Stimulated activated CD8-positive, alpha-beta memory T cell treated with anti-CD3 and anti-CD28 coated beads, Interleukin-2, amount 100 ng/mL, for 48 hours (primary cell): ENCODE measurements around the gene BORCS5.
"Not testable (repeated sequence)": the region's sequence is repeated elsewhere in the genome, so short reads cannot be mapped to it uniquely, and the experiment has no call there.

Experiments used
- DNase-seq, 2 donors: peaks; one replicate each; pipeline ENCODE4 v3.0.0-alpha.2; 2020; ENCODE audit warnings: low read depth in 2 of 2

BORCS5 gene

DNA sequence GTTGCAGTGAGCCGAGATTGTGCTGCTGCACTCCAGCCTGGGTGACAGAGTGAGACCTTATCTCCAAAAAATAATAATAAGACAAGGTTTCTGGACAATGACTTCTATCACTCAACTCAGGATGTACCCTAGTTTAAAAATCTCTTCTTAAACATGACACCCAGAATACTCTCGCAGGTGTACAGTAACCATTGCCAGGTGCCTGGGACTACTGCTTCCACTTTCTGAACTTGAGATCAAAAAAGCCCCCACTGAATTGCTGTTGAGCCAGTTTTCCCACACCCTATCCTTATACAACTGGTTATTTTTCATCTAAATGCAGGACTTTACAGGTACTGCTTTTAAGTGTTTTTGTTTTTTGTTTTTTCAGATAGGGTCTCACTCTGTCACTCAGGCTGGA lies 36.3 kb downstream of the BORCS5 start:
- no peak for DNase-seq

DNA sequence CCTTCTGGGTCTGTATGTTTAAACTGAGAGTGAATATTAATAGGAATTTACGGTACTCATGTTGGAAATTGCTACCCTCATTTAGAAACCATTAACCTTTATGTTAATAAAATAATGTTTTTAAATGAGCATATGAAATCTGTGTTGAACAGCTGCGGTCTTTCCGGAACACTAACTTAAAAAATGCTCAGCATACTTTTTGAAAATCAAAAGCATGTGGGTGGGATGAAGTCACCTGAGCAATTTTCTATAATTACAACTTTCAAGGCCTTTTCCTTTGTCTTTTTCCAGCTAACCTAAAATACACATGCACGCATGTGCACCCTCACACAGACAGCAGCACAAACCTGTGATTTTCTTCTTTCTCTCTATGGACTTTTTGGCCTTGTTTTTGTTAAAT lies 39.8 kb downstream of the BORCS5 start:
- DNase-seq: no peak

DNA sequence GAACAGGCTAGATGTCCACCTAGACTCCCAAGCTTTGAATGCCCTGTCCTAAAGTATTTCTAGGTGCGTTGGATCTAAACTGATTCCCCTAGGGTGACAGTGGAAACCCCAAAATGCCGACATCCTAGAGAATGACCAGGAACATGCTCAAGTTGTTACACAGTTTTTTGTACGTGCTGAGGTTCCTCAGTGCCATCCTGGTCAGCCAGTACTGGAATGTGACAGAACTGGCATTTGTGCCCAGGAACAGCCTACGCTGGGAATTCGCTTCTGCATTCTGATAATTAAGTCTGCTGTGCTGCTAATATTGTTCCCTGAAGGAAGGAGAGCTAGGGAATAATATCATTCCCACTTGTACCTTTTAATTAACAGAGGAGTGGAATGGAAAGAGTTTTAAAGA lies 40.3 kb downstream of the BORCS5 start:
- DNase-seq: no peak

DNA sequence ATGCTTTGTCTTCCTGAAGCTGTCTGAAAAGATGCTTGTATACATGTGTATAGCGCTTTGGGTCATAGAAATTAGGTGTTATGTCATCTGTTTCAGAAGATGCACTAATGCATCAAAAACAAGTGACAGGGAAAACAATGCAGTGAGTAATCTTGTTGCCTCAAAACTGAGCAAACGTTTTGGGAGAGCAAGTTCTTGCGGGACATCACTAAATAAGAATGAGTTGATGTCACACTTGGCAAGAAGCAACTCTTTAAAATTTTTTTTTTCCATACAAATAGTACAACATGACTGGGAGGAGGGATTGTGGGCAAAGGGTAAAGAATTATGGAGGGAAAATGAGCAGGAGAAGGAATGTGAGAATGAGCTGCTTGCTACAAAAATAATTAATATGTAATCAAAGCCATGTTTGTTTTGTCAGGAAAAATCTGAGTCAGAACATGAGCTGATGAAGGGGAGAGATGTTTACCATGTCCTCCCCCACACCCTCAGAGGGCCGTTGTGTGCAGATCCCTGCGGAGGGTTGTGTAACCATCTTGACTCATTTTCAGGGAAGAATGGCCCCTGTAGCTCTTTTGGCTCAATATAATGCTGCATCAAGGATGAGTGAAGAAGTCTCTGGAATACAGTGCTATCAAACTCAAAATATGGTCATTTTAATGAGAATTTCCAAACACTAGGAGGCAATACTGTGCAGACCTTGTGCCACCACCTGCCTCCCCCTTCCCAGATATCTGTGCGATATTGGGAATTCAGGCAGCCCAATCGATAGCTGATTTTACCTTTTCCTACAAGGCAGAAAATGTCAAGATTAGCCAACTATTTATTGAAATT lies 41.4 kb downstream of the BORCS5 start:
- no peak for DNase-seq

DNA sequence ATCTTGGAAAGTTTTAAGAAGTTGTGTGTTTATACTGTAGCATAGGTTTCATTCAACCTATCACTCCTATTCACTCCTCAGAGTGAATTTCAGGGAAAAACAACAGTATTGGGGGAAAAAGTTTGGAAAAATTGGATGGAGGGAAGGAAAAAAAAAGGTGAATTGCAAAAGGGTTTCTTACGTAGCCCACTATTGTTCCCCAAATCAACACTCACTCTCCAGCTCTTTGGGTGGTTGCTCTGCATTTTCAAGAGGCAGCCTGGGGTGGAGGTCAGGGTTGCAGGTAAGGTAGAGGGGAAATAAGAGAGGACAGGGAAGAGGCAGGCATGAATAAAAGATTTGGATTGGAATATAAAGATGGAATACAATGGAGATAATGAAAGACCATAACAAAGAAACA lies 42.3 kb downstream of the BORCS5 start:
- DNase-seq: no peak

DNA sequence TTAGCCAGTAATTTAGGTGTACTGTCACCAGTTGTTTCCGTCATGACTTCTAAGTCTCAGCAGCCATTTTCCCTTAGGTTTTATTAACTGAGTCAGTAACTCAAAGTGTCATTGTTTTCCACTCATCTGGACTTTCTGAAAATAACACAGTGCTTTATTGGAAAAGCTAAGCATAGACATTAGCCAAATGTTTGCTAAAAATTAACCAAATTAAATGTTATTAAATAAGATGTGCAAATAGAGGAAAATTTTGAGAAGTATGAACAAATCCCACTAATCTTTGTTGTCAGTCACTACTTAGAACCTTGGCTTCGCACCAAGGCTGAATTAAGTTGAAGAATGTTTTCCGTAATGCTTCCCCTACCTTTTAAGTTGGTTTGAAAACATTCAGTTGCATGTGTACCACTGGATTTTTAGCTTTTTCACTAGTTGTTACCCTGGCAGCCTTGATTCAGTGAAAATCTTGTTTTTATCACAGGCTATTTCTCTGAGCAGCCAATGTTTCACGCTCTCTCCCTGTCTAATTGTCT lies 43.0 kb downstream of the BORCS5 start:
- DNase-seq: no peak

DNA sequence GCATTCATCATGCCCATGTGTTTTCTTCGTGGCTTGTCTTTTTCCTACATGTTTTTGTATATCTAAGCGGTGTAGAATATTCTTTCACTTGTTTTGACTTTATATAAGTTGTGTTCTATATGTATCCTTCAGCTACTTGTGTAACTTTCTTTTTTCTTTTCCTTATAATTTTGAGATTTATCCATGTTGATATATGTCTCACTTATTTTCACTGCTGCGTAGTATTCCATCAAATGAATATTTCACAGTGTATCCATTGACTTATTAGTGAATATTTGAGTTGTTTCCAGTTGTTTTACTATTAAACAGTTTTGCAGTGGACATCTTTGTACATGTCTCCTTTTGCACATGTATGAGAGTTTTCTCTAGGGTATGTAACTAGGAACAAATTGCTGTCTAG lies 43.9 kb downstream of the BORCS5 start:
- no peak for DNase-seq

DNA sequence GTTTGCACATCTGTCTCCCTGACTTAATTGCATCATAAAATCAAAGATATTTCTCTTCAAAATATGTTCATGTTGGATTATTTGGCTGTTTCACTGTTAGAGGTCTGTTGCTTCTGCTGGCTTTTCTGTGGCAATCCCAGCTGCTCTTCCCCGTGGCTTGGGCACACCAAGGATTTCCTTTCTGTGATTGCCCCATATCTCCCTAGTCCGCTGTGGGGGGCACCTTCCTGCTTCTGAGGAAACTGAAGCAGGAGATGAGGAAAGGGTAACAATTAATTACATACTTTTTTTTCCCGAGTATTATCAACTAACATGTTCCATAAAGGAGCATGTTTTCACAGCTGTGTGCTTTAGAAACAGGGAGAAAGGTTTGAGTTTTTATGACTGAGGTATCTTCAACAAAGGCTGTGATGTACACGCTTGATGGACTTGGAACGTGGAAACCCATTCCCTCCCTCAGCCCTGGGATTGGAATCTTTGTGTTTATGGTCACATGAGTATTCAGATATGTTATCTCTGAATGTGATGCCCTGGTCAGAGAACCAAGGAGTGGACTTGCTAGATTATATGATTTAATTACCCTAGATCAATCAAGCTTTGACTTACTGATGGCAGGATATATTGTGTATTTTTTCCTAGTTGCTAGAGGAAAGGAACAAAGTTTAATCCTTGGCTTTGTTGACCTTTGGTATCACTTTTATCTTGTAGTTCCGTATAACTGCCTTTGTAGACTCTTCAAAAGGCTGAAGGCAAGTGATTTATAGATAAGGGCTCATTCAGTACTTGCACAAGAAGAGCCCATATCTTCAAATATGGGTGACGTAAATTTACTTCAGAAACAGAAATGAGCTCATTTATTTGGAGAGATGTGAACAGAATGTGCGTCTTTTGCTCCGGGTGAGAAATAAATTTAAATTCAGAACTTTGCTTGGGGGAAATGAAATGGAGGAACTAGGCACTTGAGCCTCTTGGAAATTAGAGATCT lies 46.7 kb downstream of the BORCS5 start:
- DNase-seq: no peak

DNA sequence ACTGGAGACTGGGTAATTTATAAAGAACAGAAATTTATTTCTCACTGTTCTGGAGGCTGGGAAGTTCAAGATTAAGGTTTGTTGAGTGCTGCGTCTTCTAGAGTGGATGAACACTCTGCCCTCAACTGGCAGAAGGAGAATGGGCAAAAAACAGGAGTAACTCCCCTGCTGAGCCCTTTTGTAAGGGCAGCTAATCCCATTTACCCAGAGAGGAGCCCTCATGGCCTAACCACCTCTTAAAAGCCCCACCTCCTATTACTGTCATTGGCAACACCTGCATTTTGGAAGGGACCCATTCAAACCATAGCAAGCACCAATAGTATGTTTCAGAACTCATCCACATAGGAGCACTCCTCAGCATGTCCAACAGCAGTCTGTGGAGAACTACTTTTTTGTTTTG lies 47.4 kb downstream of the BORCS5 start:
- DNase-seq: no peak

DNA sequence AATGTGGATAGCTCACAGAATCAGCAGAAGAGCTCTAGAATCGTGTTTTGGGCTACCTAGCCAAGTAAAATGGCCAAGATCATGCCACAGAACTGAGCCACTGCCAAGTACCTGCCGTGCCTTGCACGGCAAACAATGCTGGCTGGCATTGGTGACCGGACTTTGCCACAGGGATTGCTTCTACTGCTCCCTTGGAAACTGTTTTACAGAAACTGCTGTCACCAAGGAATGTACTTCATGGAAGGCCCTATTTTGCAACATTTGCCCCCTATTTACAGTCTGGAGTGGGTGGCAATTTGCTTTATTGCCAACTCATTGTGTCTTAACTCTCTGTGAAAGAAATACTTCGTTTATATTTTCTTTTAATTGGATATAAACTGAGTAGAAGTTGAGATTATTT lies 49.0 kb downstream of the BORCS5 start:
- no peak for DNase-seq

DNA sequence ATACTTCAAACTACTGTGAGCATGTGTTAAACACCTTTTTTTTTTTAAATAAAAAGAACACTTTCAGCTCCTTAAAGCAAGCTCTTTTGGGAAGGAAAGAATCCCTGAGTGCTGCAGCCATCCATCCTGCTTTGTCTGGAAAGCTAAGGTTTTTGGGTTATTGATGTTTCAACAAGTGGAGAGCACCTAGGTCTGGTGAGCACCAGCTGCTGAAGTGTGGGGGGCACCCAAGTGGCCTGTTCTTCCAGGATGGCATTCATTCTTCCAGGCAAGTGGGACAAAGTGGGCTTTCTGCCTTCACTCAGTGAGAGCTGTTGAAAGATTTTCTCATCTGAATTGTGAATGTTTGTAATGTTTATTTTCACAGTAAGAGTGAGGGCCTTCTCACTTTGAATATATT lies 49.9 kb downstream of the BORCS5 start:
- no peak for DNase-seq

DNA sequence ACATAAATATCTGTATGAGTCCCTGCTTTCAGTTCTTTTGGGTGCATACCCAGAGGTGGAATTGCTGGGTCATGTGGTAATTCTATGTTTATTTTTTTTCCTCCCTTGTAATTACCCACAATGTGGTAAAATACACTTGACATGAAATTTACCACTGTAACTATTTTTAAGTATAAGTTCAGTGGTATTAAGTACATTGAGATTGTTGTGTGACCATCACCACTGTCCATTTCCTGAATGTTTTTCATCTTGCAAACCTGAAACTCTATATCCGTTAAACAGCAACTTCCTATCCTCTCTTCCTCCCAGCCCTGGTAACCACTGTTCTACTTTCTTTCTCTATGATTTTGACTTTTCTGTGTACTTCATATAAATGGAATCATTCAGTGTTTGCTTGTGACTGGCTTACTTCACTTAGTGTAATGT lies 51.4 kb downstream of the BORCS5 start:
- no peak for DNase-seq

DNA sequence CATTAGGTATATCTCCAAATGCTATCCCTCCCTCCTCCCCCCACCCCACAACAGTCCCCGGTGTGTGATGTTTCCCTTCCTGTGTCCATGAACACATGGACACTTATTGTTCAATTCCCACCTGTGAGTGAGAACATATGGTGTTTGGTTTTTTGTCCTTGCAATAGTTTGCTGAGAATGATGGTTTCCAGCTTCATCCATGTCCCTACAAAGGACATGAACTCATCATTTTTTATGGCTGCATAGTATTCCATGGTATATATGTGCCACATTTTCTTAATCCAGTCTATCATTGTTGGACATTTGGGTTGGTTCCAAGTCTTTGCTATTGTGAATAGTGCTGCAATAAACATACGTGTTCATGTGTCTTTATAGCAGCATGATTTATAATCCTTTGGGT lies 52.5 kb downstream of the BORCS5 start:
- not testable (repeated sequence) for DNase-seq

DNA sequence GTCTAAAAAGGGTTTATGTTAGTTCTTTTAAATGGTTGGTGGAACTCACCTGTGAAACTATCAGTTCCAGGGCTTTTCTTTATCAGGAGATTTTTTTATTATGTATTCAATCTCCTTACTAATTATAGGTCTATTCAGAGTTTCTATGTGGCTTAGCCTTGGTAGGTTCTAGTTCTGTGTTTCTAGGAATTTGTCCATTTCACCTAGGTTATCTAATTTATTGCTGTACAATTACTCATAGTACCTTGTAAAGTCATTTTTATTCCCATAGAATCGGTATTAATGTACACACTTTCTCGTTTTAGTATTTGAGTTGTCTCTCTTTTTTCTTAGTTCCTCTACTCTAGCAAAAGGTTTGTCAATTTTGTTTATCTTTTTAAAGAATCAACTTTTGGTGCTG lies 59.0 kb downstream of the BORCS5 start:
- no peak for DNase-seq

DNA sequence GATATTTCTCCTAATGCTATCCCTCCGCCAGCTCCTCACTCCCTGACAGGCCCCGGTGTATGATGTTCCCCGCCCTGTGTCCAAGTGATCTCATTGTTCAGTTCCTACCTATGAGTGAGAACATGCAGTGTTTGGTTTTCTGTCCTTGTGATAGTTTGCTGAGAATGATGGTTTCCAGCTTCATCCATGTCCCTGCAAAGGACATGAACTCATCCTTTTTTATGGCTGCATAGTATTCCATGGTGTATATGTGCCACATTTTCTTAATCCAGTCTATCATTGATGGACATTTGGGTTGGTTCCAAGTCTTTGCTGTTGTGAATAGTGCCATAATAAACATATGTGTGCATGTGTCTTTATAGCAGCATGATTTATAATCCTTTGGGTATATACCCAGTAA lies 62.3 kb downstream of the BORCS5 start:
- DNase-seq: not testable (repeated sequence)

DNA sequence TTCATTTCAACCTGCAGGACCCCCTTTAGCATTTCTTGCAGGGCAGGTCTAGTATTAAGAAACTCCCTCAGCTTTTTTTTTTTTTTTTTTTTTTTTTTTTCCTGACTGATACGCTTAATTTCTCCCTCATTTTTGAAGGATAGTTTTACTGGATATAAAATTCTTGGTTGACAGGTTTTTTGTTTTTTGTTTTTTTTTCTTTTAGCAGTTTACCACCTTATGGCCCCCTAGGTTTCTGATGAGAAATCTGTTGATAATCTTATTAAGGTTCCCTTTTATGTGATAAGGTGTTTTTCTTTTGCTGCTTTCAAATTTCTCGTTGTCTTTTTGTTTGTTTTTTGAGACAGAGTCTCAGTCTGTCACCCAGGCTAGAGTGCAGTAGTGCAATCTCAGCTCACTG lies 66.5 kb downstream of the BORCS5 start:
- DNase-seq: no peak

DNA sequence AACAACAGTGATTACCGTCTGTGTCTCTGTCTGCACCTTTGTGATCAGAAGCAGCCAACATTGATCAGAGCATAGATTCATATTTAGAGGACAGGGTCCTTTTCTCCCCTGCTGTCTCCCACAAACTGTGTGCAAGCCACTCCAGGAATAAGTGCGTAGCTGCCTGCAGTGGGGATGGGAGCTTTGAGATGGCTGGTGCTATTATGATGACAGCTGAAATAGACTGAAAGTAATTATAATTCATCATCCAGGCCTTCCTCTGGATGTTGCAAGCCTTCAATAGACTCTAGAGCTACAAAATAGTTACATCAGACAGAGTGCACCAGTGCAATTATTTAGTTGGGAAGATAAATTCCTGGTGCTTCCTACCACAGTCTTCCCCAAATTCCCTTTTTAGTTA lies 68.1 kb downstream of the BORCS5 start:
- DNase-seq: no peak

DNA sequence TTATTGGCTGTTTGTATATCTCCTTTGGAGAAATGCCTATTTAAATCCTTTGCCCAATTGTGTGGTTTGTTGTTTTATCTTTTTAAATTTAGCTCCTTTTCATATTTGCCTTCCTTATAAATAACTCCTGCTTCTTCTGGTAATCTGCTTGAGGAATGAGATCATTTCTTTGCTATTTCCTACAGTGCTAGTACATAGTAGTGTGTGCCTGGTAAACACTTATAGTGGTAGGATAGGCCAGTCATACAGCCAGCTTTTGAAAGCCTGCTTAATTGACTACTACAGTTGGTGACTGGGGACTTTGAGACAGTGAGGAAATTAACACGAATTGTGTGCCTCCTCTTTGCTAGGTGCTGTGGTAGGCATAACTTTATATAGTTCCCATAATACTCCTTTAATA lies 68.7 kb downstream of the BORCS5 start:
- DNase-seq: no peak

DNA sequence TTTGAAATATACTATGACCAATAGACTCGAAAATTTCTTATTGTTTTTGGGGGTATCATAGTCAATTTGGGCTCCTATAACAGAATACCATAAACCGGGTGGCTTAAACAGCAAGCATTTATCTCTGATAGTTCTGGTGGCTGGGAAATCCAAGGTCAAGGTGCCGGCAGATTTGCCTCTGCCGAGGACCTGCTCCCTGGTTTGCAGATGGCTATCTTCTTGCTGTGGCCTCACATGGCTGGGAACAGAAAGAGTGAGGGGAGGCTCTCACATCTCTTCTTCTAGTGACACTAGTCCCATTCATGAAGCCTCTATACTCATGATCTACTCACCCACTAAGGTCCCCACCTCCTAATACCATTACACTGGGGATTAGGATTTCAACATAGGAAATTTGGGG lies 70.7 kb downstream of the BORCS5 start:
- DNase-seq: no peak

DNA sequence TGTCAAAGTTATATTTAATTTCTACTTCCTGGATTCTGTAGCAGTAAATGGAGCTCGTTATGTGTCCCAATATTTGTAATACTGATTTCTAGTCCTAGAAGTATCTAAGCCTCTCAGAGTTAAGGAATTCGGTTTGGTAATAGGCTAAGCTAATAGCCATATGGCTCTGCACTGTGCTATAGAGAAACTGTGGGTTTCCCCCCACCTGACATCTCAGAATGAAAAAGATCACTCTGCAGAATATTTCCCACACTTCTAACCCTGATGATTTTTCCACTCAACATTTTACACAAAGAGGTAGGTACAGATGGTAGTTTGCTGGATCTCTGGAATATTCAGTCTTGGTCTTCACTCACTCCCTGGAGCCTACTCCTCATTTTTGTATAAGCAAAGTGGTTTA lies 71.2 kb downstream of the BORCS5 start:
- no peak for DNase-seq

DNA sequence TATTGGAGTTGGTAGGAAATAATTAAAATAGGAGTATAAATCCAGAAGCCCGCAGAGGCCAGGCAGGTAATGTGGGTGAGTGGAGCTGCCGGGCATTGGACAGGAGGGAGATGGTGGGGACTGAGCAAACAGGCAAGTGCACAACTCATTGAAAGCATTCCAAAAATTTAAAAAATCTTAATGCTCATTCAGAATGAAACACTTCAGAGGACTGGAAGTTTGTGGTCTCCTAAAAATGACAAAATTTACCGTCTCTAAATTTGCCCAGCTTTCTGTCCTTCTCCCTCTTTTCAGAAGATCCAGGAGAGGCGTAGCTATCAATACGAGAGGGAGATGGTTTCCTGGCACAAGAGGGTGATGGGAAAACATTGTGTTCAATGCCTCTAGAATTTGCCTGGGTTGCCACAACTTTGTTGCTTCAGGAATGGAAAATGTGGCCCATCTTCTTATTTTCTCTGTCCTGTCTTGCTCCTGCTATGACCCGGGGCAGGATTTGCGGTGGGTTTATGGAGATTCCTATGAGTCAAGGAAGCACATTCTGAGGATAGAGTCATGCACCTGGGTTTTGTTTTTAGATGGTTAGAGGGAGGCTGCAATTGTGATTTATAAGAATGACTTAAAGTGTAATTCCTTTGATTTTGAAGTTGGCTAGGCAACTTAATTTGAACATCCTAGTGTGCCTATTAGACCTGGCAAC lies 72.2 kb downstream of the BORCS5 start:
- no peak for DNase-seq

DNA sequence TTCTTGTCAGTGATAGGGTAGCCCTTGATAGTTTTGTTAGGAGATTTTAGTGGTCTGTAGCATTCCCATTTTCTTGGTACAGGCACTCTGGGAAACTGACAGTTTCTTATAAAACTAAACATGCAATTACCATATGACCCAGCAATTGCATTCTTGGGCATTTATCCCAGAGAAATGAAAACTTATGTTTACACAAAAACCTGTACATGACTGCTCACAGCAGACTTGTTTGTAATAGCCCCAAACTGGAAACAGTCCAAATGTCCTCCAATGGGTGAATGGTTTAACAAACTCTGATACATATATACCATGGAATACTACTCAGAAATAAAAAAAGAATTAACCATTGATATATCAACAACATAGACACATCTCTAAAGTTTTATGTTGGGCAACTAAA lies 75.5 kb downstream of the BORCS5 start:
- no peak for DNase-seq
